Measurements from ENCODE around the gene ZCWPW2.

The ZCWPW2 gene

GRCh38 chr3:28544236-28544635 lies 195.7 kb downstream of the ZCWPW2 start:
- TF ChIP-seq, protein P1, sequence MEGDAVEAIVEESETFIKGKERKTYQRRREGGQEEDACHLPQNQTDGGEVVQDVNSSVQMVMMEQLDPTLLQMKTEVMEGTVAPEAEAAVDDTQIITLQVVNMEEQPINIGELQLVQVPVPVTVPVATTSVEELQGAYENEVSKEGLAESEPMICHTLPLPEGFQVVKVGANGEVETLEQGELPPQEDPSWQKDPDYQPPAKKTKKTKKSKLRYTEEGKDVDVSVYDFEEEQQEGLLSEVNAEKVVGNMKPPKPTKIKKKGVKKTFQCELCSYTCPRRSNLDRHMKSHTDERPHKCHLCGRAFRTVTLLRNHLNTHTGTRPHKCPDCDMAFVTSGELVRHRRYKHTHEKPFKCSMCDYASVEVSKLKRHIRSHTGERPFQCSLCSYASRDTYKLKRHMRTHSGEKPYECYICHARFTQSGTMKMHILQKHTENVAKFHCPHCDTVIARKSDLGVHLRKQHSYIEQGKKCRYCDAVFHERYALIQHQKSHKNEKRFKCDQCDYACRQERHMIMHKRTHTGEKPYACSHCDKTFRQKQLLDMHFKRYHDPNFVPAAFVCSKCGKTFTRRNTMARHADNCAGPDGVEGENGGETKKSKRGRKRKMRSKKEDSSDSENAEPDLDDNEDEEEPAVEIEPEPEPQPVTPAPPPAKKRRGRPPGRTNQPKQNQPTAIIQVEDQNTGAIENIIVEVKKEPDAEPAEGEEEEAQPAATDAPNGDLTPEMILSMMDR (conservative IDR thresholded peaks at IDR 0.05), result no peak
- H3K27ac ChIP-seq, result no peak overlapping the region

GRCh38 chr3:28544831-28545230 lies 196.3 kb downstream of the ZCWPW2 start:
- H3K27ac ChIP-seq, result no peak overlapping the region
- TF ChIP-seq, protein P1 (conservative IDR thresholded peaks at IDR 0.05), result no peak

- no peak overlapping the region for H3K27ac ChIP-seq
- TF ChIP-seq, protein P1 (conservative IDR thresholded peaks at IDR 0.05), result no peak
These were observed 199.2 kb downstream of the ZCWPW2 start for GRCh38 chr3:28547677-28548076.

- TF ChIP-seq, protein P1 (conservative IDR thresholded peaks at IDR 0.05), result no peak
- no peak overlapping the region for H3K27ac ChIP-seq
These were observed 204.7 kb downstream of the ZCWPW2 start for GRCh38 chr3:28553175-28553574.

- H3K27ac ChIP-seq, result no peak overlapping the region
- TF ChIP-seq, protein P1 (conservative IDR thresholded peaks at IDR 0.05), result no peak
These were observed 207.7 kb downstream of the ZCWPW2 start for GRCh38 chr3:28556195-28556594.

DNA sequence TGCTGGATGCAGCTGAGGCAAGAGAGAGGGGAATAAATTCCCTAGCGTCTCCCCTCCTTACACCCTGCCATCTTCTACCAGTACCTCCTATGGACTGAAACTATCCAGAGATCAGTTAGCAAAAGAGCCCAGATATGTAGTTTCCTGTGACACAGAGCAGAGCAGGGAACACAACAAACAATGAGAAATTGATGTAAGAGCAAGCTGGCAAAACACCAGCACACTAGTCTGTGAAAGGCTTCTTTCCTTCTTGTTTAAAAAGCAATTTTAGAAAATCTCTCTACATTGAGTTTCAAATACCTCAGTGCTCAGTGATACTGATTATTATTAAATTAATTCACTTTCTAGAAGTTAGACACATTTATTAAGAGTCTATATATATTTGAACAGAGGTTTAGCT lies 215.7 kb downstream of the ZCWPW2 start:
- TF ChIP-seq, protein P1 (conservative IDR thresholded peaks at IDR 0.05), result no peak
- H3K27ac ChIP-seq, result no peak overlapping the region

DNA sequence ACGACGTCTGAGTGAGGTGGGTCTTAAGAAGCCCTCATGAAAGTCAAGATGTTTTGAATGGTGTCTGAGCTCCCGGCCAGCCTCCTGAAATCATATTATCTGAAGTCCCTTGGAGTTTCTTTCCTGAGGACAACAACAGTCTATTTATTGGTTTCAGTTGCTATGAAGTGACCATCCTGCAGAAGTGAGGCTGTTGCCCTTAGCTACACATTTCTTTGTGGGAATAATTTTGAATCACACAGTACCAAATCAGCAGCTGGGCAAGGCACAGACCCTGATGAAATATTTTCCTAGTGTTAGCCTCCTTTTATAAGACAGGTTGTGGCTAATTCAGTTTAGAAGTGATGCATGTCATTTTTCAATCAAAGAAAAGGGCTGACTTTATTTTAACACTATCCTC lies 220.8 kb downstream of the ZCWPW2 start:
- H3K27ac ChIP-seq, result no peak overlapping the region
- TF ChIP-seq, protein P1 (conservative IDR thresholded peaks at IDR 0.05), result no peak

GRCh38 chr3:28574036-28574435 lies 225.5 kb downstream of the ZCWPW2 start:
- H3K27ac ChIP-seq, result no peak overlapping the region
- TF ChIP-seq, protein P1 (conservative IDR thresholded peaks at IDR 0.05), result no peak
